Measurements from ENCODE around the gene LRRC56. TPM values are rescaled to one million over a fixed set of nuclear protein-coding genes. Genes with fewer than 3 reads are reported as not detected.
A peak's percentile ranks its signal among the peaks of the same experiment; 100 is the strongest.

LRRC56 gene
- total RNA-seq, 2 donors from 2014 or later = 2.8 to 3.2 TPM

DNA sequence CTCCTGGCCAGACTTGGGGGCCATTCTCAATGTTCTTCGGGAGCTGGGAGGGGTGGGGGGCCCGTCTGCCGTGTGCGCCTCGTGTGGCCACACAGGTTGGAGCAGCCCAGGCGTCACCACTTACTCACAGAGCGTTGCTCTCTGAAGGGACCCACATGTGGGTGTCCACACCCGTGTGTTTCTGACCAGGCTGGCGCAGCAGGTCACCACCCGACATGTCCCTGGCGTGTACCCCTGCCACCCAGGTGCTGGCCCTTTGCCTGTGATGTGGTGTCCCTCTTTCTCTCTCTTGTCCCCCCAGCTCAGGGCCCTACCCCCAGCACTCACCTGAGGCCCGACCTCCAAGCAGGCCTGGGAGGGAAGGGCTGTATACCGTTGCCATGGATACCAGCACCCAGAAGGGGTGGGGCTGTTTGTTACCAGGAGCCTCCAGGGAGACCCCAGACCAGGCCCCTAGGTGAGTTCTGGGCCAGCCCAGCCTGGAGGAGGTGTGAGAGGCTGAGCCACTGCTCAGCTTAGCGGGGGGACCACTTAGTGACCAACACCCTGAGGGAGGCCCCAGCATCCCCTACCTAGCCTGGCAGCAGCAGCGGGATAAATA lies 21.8 kb downstream of the LRRC56 start:
- Histone ChIP-seq H3K27me3 (peaks cover 20% of the 10 kb centered on the region), H3K36me3 (no peaks in the 10 kb centered on the region), H3K4me3 (no peak overlapping the region), H3K4me1 (peaks cover 13% of the 10 kb centered on the region), H3K9me3 (no peaks in the 10 kb centered on the region), H3K9ac (ENCODE audit: low read depth in 2 of 2, low read length in 2 of 2) (peak overlapping the region in 1 of 2 donors; percentile 51), H3K27ac (peak overlapping the region; percentile 93)
- intact Hi-C loops (cut with DNase I) = loop anchor here (10.0 kb wide), 1 partner anchor 166 kb away; no protein-coding TSS in a partner anchor
- TF ChIP-seq, protein P1, sequence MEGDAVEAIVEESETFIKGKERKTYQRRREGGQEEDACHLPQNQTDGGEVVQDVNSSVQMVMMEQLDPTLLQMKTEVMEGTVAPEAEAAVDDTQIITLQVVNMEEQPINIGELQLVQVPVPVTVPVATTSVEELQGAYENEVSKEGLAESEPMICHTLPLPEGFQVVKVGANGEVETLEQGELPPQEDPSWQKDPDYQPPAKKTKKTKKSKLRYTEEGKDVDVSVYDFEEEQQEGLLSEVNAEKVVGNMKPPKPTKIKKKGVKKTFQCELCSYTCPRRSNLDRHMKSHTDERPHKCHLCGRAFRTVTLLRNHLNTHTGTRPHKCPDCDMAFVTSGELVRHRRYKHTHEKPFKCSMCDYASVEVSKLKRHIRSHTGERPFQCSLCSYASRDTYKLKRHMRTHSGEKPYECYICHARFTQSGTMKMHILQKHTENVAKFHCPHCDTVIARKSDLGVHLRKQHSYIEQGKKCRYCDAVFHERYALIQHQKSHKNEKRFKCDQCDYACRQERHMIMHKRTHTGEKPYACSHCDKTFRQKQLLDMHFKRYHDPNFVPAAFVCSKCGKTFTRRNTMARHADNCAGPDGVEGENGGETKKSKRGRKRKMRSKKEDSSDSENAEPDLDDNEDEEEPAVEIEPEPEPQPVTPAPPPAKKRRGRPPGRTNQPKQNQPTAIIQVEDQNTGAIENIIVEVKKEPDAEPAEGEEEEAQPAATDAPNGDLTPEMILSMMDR (IDR thresholded peaks at IDR 0.05) = no peak
- no peak for DNase-seq

DNA sequence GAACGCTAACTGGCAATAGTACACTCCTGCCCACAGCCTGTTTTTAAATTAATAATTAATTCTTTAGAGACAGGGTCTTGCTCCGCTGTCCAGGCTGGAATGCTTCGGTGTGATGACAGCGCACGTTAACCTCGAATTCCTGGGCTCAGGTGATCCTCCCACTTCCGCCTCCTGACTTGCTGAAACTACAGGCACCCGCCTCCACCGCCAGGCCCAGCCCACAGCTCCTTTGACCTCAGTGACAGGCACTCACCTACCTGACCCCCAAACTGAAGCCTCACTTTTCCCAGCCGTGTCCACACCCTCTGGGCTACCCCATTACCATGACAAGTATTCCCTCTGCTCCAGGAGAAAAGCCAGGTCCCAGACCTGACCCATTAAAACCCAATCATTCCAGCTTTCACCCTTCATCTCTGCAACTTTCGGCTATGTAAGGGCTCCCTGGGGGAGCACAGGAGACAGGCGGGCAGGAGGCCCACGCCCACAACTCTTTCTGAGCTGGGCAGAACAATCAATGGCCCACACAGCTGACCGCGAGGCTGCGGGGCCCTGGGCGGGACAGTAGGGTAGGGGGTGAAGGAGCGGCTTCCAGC lies 22.5 kb downstream of the LRRC56 start:
- H3K27ac ChIP-seq = peak overlapping the region; percentile 93
- peak; percentile 87 for DNase-seq
- H3K9ac ChIP-seq (ENCODE audit: low read depth in 2 of 2, low read length in 2 of 2) = peak overlapping the region; percentile 92 to 93
- TF ChIP-seq, protein P1 (IDR thresholded peaks at IDR 0.05) = no peak
- no peaks in the 10 kb centered on the region for H3K9me3 ChIP-seq
- peaks cover 20% of the 10 kb centered on the region for H3K27me3 ChIP-seq
- peaks cover 13% of the 10 kb centered on the region for H3K4me1 ChIP-seq
- H3K36me3 ChIP-seq = no peaks in the 10 kb centered on the region
- intact Hi-C loops (cut with DNase I) = loop anchor here (10.0 kb wide), 1 partner anchor 165 kb away; no protein-coding TSS in a partner anchor
- H3K4me3 ChIP-seq = peak overlapping the region; percentile 52

DNA sequence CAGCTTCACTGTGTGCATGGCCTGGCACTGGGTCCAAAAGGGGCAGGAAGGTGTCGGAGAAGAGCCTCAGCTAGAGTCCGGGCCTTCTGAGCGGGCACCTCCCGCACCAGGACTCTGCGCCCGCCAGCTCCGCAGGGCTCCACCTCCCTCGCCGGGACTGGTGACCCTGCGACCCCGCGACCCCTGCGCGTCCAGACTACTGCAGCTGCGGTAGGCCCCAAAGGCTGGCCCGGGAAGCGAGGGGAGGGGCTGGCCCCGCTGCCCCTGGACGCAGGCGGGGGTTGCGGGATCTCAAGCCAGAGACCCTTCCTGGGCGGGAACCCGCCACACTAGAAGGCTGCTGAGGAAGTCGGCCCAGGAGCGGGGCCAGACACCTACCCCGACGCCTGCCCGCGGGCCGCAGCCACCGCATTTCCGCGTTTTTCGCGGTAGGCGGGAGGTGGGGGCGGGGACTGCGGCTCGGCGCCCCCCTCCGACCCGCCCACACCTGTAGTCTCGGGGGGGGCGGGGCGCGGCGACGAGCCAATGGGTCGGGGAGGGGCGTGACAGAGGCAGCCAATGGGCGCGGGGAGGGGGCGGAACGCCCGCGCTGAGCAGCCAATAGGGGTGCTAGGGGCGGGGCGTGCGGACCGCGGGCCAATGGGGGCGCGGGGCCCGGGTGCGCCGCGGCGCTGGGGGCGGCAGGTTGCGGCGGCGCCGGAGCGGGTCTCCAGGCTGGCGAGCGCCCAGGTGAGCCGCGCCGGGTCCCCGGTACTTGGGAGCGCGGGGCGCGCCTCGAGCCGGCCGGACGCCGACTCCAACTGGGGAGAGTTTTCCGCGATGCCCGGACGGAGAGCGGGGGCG lies 23.2 kb downstream of the LRRC56 start, which contains the start of the genes LMNTD2 and RASSF7:
TSS of gene LMNTD2 (minus strand) at position 434 of the 843 bp plus-strand sequence. CDS start at position 412, 22 bp downstream.
TSS of gene RASSF7 (plus strand) at position 666 of the 843 bp plus-strand sequence. CDS start 799 bp downstream, outside the sequence.
- Histone ChIP-seq H3K4me1 (peaks cover 13% of the 10 kb centered on the region), H3K36me3 (no peaks in the 10 kb centered on the region), H3K27me3 (peaks cover 15% of the 10 kb centered on the region), H3K4me3 (peak within 1 kb of the TSS; percentile 86), H3K27ac (peak within 1 kb of the TSS; percentile 96), H3K9me3 (no peaks in the 10 kb centered on the region), H3K9ac (ENCODE audit: low read depth in 2 of 2, low read length in 2 of 2) (peak within 1 kb of the TSS; percentile 92 to 93)
- intact Hi-C loops (cut with DNase I) = no loop called here
- TF ChIP-seq, protein P1 (IDR thresholded peaks at IDR 0.05) = no peak
- peak; percentile 95 for DNase-seq

DNA sequence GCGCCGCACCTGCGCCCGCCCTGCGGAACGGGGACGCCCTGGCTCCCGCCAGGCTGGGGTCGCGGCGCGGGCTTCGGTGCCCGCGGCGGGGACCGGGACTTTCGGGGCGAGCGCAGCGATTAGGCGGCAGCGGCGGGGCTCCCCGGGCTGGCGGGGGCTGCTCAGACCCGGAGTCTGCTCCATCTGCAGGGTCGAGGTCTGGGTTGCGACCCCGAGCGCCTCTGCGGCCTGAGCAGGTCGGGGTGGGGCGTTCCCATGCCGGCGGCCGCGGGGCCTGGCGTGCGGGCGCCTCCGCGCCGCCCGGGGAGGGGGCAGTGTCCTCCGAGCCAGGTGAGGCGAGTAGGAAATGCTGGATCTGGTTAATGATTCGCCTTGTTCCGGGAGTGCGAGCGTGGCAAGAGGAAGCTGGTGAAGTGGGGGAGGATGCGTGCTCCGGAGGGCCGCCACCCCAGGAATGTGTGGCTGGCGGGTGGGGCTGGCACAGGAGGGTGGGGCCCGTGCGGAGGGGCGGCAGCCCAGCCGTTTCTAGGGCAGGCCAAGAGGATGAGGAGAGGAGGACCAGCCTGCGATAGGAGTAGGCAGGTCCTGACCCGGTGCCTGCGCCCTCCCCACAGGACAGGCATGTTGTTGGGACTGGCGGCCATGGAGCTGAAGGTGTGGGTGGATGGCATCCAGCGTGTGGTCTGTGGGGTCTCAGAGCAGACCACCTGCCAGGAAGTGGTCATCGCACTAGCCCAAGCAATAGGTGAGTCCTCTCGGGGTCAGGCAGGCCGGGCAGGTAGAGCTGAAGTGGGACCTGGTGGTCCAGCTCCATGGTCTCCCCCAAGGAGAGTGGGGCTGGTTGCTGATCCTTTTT lies 24.0 kb downstream of the LRRC56 start:
- Histone ChIP-seq H3K9me3 (no peaks in the 10 kb centered on the region), H3K27ac (peak overlapping the region; percentile 96), H3K4me1 (peaks cover 13% of the 10 kb centered on the region), H3K36me3 (no peaks in the 10 kb centered on the region), H3K27me3 (peaks cover 10% of the 10 kb centered on the region), H3K4me3 (peak overlapping the region; percentile 86), H3K9ac (ENCODE audit: low read depth in 2 of 2, low read length in 2 of 2) (peak overlapping the region; percentile 84 to 90)
- TF ChIP-seq, protein P1 (IDR thresholded peaks at IDR 0.05) = no peak
- intact Hi-C loops (cut with DNase I) = no loop called here
- peak; percentile 92 for DNase-seq
